Right ventricle myocardium superior (tissue), 1 donor: Measurements from ENCODE around the gene MMD. TPM values are rescaled to one million over a fixed set of nuclear protein-coding genes. Genes with fewer than 3 reads are reported as not detected.

ENCODE experiments used
- total RNA-seq: library from RNA; stranded (reverse); fragmentation: NEBNext Ultra II Directional; extraction: Animal tissue kit (Norgen Biotek cat#: 25700); gene quantifications from one replicate; pipeline ENCODE4 v1.2.1, GENCODE V29; 2021
- donor health status: DM: no; HTN: yes; CAD: no; lungs with severe emphysema.

The MMD gene
- total RNA-seq, 1 donor from 2014 or later: 13.4 TPM

Other genes starting within 250 kb of the MMD start
- gene HLF, start 156.9 kb downstream of the MMD start, total RNA-seq: 31.6 TPM
- gene SMIM36, start 89.6 kb upstream of the MMD start, total RNA-seq: not detected